EH (cell line): ENCODE results near the gene PDZRN3.
"Not testable (repeated sequence)": the region's sequence is repeated elsewhere in the genome, so short reads cannot be mapped to it uniquely, and the experiment has no call there.

Source experiments
- DNase-seq: peaks from one replicate; pipeline ENCODE4 v3.0.0-alpha.2; 2015; ENCODE audit warnings: low read depth

PDZRN3 gene

GRCh38 chr3:73591286-73591800, 33.4 kb downstream of the PDZRN3 start:
- DNase-seq: no peak

- DNase-seq: no peak
Observed at GRCh38 chr3:73586628-73587027, 38.1 kb downstream of the PDZRN3 start.

- no peak for DNase-seq
Observed at GRCh38 chr3:73586190-73586589, 38.6 kb downstream of the PDZRN3 start.

- no peak for DNase-seq
Observed at GRCh38 chr3:73584873-73585272, 39.9 kb downstream of the PDZRN3 start.

- DNase-seq: no peak
Observed at GRCh38 chr3:73582535-73582934, 42.2 kb downstream of the PDZRN3 start.

GRCh38 chr3:73581134-73581846, 43.5 kb downstream of the PDZRN3 start:
- DNase-seq: no peak

- DNase-seq: peak; percentile 71
Observed at GRCh38 chr3:73580343-73580742, 44.4 kb downstream of the PDZRN3 start.

GRCh38 chr3:73577704-73578103, 47.0 kb downstream of the PDZRN3 start:
- DNase-seq: no peak

GRCh38 chr3:73576999-73577461, 47.7 kb downstream of the PDZRN3 start:
- DNase-seq: peak; percentile 60

- no peak for DNase-seq
Observed at GRCh38 chr3:73575953-73576352, 48.8 kb downstream of the PDZRN3 start.

- no peak for DNase-seq
Observed at GRCh38 chr3:73575519-73575918, 49.2 kb downstream of the PDZRN3 start.

- no peak for DNase-seq
Observed at GRCh38 chr3:73573204-73573603, 51.5 kb downstream of the PDZRN3 start.

GRCh38 chr3:73572368-73572767, 52.4 kb downstream of the PDZRN3 start:
- peak; percentile 23 for DNase-seq

- DNase-seq: no peak
Observed at GRCh38 chr3:73571238-73571794, 53.4 kb downstream of the PDZRN3 start.

GRCh38 chr3:73569246-73569760, 55.4 kb downstream of the PDZRN3 start:
- no peak for DNase-seq

GRCh38 chr3:73568371-73568862, 56.3 kb downstream of the PDZRN3 start:
- DNase-seq: no peak

- not testable (repeated sequence) for DNase-seq
Observed at GRCh38 chr3:73565374-73565773, 59.4 kb downstream of the PDZRN3 start.

- peak; percentile 74 for DNase-seq
Observed at GRCh38 chr3:73563896-73564582, 60.7 kb downstream of the PDZRN3 start.

GRCh38 chr3:73561494-73561893, 63.2 kb downstream of the PDZRN3 start:
- no peak for DNase-seq

GRCh38 chr3:73559749-73560148, 65.0 kb downstream of the PDZRN3 start:
- DNase-seq: no peak

- DNase-seq: no peak
Observed at GRCh38 chr3:73558727-73559075, 66.0 kb downstream of the PDZRN3 start.

GRCh38 chr3:73557986-73558726, 66.6 kb downstream of the PDZRN3 start:
- DNase-seq: peak; percentile 49
